GM18861 (cell line): Measurements from ENCODE around the gene MTERF2.
A peak's percentile ranks its signal among the peaks of the same experiment; 100 is the strongest.

Source experiments
- ATAC-seq: cut with Tn5 transposase; IDR thresholded peaks from one replicate; pipeline ENCODE4 v1.9.1; 2021; ENCODE audit not compliant: unreplicated experiment

MTERF2 gene

GRCh38 chr12:106994579-106995220 is 7.8 kb upstream of the MTERF2 start:
- no peak for ATAC-seq

GRCh38 chr12:106987846-106988245 is 900 bp upstream of the MTERF2 start:
- no peak for ATAC-seq

- no peak for ATAC-seq
Observed at GRCh38 chr12:106986135-106986534, 811 bp downstream of the MTERF2 start.

DNA sequence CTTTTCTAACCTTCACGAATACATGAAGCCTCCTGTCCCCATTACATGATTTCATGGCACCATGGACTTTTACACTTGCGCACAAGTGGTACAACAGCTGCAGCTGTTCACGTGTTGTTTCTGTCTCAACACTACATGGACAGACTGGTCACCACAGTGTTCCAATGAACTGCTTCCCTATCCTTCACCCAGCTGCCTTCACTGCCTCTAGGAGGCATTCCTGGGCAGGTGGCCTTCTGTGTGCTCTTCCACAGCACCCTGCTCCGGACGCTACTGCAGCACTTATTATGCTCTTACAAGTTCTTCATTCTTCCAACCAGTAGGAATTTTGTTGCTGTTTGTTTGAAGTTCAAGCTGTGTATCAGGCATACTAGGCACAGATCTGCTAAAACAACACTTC is 1.5 kb downstream of the MTERF2 start:
- no peak for ATAC-seq

GRCh38 chr12:106984588-106985137 is 2.3 kb downstream of the MTERF2 start:
- ATAC-seq = no peak

DNA sequence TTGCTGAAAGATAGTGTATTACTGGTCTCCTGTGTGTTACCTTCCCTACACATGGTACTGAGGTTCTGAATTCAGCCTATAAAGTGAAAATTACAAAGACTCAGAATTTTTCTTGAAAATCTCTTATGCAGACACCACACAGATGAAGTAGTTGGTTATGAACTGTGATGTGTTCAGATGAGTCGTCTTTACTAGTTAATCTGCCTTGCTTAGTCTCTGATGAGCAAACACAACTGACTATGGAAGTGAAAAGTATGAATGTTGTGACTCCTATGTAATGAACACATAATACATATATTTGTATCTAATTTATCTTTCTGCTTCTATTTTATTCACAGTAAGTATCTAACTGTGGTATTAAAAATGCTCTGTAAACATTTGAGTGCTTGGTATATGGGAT is 4.7 kb downstream of the MTERF2 start:
- no peak for ATAC-seq

GRCh38 chr12:106981788-106982187 is 5.2 kb downstream of the MTERF2 start:
- ATAC-seq = no peak

DNA sequence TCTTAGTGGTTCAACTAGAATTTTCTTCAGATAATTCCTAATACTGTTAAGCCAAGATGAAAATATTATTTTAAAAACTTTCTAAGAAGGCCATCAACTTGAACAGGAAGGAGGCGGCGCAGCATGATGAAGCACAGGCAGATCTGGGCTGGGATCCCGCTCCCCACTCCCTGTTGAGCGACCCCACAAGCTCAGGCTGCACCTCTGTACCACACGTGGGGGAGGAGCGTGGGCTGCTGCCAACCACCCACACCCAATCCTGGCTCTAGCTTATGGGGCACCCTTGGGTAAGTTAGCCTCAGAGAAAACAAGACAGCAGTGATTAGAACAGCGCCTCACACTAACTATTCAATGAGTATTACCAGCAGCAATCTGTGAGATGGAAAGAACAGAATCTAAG is 6.0 kb downstream of the MTERF2 start:
- ATAC-seq = no peak

- ATAC-seq = no peak
Observed at GRCh38 chr12:106978035-106978800, 8.7 kb downstream of the MTERF2 start.

GRCh38 chr12:106976668-106977067 is 10.3 kb downstream of the MTERF2 start:
- no peak for ATAC-seq

- no peak for ATAC-seq
Observed at GRCh38 chr12:106975993-106976658, 10.8 kb downstream of the MTERF2 start.

DNA sequence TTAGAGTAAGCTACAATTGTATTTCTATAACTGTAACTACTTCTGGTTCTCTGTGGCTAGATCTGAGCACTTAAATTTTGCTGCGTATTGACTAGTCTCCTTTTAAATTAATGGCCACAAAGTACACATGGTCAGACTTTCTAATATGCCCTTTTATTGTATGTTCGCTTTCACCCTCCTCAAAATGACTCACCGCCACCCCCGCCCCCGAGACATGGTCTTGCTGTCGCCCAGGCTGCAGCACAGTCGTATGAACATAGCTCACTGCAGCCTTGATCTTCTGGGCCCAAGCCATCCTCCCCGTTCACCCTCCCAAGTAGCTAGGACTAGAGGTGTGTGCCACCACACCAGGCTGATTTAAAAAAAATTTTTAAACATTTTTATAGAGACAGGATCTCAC is 11.8 kb downstream of the MTERF2 start:
- no peak for ATAC-seq

GRCh38 chr12:106974511-106974910 is 12.4 kb downstream of the MTERF2 start:
- peak; percentile 89 for ATAC-seq

DNA sequence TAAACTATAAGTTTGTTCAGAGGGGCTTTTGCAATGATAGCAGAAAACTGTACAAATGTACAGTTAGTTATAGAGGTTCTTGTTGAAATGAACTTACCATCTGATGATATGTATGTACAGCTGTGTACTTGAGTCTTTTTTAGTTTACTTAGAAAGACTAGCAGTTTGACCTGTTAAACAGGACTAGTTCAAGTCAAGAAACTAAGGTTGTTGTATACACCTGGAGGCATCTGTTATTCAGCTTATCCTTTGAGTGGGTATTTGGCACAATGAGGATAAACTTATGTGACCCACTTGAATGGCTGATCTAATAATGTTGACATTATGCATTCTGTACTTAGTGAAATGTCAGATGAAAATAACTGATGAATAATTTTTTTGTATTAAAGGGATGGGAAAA is 13.4 kb downstream of the MTERF2 start:
- no peak for ATAC-seq

GRCh38 chr12:106971065-106971464 is 15.9 kb downstream of the MTERF2 start:
- no peak for ATAC-seq

DNA sequence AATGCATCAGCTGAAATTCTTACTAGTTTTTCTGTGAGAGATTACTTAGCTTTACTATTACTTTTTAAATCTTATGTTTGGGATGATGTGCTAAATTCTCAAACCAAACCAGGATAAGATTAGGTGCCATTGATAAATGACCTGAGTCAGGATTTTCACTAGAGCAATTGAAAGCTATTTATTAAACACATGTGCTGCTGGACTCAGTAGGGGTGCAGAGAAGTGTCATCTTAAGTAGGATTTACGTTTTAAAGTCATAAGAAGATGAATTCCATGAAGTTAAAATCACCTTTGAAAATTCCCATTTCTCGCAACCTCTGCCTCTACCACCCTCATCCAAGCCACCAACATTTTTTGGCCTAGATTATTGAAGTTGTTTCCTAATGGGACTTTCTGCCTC is 22.4 kb downstream of the MTERF2 start:
- ATAC-seq = no peak

DNA sequence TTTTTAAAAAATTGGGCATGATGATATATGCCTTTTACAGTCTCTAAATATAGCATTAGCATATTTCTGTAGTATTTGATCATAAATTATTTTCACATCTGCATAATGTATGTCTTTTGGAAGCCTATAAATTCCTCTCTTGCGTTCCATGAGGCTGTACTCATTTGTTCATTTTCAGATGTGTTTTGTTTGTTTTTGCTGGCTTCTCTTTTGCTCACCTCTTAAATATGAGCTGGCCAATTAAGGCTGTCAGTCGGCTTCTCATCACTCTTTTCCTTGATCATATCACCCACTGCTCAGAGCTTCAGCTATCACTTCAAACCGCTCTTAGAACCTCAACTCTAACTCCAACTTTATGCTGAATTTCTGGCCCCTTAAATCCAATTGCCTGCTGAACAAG is 24.7 kb downstream of the MTERF2 start:
- ATAC-seq = no peak

DNA sequence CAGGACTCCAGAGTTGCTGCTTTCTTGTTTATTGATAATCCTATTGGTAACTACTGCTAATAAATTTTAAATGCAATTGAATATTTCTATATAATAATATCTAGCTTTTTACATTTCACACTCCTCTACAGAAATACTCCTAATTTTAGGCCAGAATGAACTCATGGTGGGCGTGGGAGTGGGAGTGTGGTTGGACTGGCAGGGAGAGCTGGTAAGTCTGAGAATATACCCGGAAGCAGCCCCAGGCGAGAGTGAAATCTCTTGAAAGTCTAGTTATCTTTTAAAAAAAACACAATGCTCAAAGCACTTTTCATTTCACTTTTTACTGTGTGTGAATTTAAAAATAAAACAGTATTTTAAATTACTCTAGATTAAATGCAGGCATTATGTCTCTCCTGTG is 26.5 kb downstream of the MTERF2 start:
- no peak for ATAC-seq

GRCh38 chr12:106957583-106957982 is 29.4 kb downstream of the MTERF2 start:
- ATAC-seq = no peak

GRCh38 chr12:106956048-106956578 is 30.8 kb downstream of the MTERF2 start:
- ATAC-seq = peak; percentile 34

DNA sequence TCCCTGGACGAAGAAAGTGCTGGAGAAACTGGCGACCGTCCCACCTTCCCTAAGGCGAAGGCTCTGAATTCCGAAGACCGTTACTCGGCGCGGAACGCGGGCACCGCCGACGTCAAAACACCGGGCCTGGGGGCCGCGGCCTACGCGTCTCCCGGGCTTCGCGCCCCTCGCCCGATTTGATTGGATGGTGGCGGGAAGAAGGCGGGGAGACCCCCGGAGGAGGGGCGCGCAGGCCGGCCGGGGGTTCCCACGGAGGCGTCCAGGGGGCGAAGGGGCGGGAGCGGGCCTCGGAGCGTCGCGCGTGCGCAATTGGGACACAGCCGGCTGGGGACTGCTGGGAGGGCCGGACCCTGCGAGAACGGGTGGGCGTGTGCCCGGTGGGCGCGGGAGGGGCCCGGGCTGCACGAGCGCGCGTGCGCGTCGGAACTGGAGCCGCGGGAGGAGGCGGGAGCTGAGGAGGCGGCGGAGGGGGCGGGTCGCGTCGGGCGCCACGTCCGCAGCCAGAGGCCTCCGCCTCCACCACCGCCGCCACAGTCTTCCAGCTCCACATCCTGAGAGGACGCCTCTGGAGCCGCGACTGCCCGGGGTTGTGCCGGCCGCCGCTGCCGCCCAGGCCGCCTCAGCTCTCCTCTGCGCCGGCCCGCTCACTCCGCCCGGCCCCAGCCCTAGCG is 31.4 kb downstream of the MTERF2 start, which contains the start of gene TMEM263:
Gene TMEM263, plus strand, starts transcription at position 531 of the 671 bp plus-strand sequence. CDS start 11,210 bp downstream, outside the sequence.
- peak; percentile 63 for ATAC-seq
